GM19468 (cell line): ENCODE results near the gene KLF18.
"Not testable (repeated sequence)": the region's sequence is repeated elsewhere in the genome, so short reads cannot be mapped to it uniquely, and the experiment has no call there.

Experiments used
- ATAC-seq: cut with Tn5 transposase; IDR thresholded peaks from one replicate; pipeline ENCODE4 v1.9.1; 2021; ENCODE audit warnings: mild to moderate bottlenecking, moderate library complexity, moderate number of reproducible peaks; ENCODE audit not compliant: unreplicated experiment; ENCODE audit errors: extremely low read depth

The KLF18 gene

DNA sequence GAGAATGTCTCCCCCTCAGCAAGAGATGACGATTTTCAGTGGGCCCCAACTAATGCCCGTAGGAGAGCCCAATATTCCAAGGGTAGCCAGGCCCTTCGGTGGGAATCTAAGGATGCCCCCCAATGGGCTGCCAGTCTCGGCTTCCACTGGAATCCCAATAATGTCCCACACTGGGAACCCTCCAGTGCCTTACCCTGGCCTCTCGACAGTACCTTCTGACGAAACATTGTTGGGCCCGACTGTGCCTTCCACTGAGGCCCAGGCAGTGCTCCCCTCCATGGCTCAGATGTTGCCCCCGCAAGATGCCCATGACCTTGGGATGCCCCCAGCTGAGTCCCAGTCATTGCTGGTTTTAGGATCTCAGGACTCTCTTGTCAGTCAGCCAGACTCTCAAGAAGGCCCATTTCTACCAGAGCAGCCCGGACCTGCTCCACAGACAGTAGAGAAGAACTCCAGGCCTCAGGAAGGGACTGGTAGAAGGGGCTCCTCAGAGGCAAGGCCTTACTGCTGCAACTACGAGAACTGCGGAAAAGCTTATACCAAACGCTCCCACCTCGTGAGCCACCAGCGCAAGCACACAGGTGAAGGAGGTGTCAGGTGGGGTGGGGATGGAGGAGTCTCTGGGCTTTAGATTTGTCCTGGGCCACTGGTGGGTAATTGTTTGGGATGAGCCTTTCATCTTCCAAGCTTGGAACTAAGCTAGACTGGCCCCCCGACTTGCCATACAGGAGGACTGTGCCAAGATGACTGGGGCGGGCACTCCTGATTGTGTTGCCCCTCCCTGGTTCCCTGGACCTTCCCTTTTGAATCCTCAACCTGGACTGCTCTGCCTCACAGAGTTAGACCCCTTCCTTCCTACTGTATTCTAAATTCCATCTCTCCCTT is 11.6 kb downstream of the KLF18 start:
- ATAC-seq = no peak

DNA sequence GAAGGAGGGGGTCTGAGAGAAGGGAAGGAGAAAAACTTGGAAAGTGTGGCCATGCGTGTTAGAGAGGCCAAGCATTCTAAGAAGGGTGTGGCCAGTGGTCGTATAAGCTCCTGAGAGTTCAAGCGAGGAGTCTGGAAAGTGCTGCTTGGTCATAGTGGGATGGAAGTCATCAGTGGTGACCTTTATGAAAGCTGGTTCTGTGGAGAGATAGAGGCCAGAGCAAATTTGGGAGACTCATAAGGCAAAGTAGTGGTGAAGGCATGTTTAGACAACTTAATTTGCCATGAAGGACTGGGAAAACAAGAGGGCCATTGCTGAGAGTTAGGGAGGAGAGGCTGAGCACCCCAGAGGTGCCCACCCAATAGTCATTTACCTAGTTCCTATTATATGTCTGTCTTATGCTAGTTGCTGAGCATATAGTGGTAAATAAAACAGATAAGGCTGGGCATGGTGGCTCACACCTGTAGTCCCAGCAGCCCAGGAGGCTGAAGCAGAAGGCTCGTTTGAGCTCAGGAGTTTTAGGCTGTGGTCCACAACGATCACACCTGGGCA is 21.0 kb downstream of the KLF18 start:
- no peak for ATAC-seq

- no peak for ATAC-seq
Observed at GRCh38 chr1:44119525-44119924, 21.9 kb downstream of the KLF18 start.

GRCh38 chr1:44118682-44119081 is 22.7 kb downstream of the KLF18 start, which contains the start of gene KLF17:
Gene KLF17 (plus strand): TSS chr1:44118821. CDS start chr1:44118908, 87 bp downstream.
- ATAC-seq = no peak

- not testable (repeated sequence) for ATAC-seq
Observed at GRCh38 chr1:44117272-44117671, 24.2 kb downstream of the KLF18 start.

DNA sequence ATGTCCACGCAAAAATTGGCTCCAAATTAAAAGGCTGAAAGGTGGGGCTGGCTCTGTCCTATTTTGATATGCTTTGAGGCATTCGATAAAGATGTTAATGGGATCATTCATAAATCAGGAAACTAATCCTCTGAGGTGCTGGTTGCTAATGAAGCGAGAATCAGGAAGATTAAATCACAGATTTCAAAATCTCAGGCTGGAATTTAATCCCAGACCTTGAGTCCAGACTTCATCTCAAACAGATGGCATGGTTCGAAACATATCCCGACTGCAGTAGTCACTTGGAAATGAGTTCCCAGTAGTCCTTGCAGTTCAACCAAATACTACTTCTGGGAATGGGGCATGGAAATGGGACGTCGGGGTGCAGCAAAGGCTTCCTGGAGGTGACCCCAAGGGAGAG is 27.3 kb downstream of the KLF18 start:
- no peak for ATAC-seq

- no peak for ATAC-seq
Observed at GRCh38 chr1:44113095-44113609, 28.3 kb downstream of the KLF18 start.

- no peak for ATAC-seq
Observed at GRCh38 chr1:44112486-44112885, 28.9 kb downstream of the KLF18 start.

- no peak for ATAC-seq
Observed at GRCh38 chr1:44111861-44112260, 29.6 kb downstream of the KLF18 start.

GRCh38 chr1:44110916-44111315 is 30.5 kb downstream of the KLF18 start:
- no peak for ATAC-seq

- no peak for ATAC-seq
Observed at GRCh38 chr1:44108971-44109370, 32.5 kb downstream of the KLF18 start.

DNA sequence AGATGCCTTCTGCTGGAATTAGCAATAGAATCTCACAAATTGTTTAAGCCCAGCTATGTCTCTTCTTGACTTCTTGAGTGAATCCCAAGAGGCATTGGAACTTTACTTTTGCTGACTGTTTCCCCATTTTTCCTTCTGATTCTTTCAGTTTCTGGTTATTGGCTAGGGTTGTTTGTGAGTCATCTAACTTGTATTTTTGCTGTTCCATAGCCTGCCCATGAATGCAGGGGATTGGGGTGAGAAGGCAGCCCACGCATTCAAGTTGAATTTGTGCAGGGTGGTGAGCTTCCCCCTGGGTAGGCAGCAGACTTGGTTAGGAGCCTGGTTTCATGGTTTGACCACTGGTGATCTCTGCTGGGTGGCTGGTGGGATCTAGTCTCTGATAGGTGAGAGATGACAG is 33.2 kb downstream of the KLF18 start:
- no peak for ATAC-seq

DNA sequence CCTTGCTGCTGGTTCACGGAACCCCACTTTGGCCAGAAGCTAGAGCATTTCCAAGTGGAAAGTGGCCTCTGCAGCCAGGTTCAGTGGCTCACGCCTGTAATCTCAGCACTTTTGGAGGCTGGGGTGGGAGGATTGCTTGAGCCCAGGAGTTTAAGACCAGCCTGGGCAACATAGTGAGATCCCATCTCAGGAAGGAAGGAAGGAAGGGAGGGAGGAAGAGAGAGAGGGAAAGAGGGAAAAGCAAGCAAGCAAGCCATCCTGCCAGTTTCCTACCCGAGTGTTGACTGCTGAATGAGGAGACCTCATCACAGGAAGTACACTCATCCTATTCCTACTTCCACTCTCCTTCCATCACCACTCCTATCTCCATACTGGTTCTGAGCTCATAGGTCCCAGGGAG is 35.6 kb downstream of the KLF18 start:
- ATAC-seq = no peak

DNA sequence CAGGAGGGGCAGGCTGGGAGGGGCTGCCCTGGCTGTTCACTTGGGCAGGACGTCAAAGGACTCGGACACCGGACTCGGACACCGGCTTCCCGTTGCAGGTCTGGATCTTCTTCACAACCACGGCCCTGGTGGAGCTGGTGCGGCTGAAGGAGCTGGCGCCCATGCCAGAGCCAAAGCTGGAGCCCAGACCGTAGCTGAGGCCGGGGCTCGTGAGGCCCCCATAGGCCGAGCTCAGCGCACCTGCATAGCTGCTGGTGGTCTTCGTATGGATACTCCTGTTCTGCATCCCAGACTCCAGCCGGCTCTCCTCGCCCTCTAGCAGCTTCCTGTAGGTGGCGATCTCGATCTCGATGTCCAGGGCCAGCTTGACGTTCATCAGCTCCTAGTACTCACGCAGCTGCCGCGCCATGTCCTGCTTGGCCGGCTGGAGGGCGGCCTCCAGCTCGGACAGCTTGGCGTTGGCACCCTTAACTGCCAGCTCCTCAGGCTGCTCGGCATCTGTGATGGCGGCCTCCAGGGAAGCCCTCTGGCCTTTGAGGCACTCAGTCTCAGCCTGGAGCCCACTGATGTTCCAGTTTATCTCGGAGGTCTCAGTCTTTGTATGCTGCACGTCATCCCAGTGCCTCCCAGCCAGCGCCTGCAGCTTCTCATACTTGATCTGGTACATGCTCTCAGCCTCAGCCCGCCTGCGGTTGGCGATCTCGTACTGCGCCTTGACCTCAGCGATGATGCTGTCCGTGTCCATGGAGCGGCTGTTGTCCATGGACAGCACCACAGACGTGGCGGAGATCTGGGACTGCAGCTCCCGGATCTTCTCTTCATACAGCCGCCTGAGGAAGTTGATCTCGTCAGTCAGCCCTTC is 37.9 kb downstream of the KLF18 start:
- no peak for ATAC-seq

DNA sequence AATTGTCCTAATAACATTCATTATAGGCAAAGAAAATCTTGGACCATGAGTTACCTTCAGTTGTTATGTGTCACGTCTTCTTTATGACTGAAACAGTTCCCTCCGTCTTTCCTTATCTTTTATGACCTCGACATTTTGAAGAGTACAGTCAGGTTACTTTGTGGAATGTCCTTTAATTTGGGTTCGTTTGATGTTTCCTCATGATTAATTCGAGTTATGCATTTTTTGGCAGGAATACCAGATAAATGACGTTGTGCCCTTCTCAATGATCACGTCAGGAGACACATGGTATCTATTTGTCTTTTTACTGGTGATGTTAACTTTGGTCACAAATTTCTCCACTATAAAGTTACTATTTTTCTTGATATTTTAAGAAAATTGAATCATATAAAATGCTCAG is 40.1 kb downstream of the KLF18 start:
- ATAC-seq = no peak

- ATAC-seq = no peak
Observed at GRCh38 chr1:44100183-44100868, 41.1 kb downstream of the KLF18 start.

DNA sequence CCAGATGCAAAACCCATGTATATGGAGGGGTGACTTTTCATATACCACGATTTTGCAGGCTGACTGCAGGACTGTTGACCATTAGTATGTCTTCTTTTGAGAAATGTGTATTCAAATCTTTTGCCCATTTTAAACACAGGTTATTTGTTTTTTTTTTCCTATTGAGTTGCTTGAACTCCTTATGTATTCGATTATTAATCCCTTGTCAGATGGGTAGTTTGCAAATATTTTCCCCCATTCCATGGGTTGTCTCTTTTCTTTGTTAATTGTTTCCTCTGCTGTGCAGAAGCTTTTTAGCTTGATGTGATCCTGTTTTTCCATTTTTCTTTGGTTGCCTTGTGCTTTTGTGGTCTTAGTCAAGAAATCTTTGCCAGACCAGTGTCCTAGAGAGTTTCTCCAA is 47.4 kb downstream of the KLF18 start:
- no peak for ATAC-seq

GRCh38 chr1:44090429-44091252 is 50.8 kb downstream of the KLF18 start:
- ATAC-seq = no peak

DNA sequence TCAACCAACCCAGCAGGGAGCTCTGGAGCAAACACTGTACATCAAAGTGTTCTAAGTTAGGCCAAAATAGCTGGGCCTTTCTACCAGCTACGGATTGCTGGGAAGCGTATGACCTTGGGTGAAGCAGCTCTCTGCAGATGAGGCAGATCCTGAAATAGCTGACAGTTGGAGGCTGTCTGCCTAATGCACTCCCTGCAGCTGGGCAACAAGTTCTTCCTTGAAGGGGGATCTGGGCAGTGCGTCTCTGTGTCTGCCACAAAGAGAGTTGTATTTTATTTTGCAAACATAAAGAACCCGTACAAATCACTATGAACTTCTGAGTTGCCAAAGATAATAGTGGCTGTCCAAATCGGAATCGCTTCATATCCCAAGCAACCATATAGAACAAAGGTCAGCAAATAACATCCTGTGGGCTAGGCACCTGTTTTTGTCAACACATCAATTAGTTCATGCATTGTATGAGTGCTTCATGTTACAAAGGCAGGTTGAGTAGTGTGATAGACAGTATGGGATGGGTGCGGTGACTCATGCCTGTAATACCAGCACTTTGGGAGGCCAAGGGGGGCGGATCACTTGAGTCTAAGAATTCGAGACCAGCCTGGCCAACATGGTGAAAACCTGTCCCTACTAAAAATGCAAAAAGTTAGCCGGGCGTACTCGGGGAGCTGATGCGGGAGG is 51.9 kb downstream of the KLF18 start:
- ATAC-seq = no peak
